Measurements from ENCODE around the gene CECR2.

- no peak for TF ChIP-seq GABPA (IDR thresholded peaks at IDR 0.05; ENCODE audit: low read depth)
- TF ChIP-seq CTCF (IDR thresholded peaks at IDR 0.05; ENCODE audit: insufficient read depth, low read length) = no peak
- TF ChIP-seq POLR2AphosphoS5 (IDR thresholded peaks at IDR 0.05; ENCODE audit: low read depth) = no peak
- no peak for TF ChIP-seq REST (IDR thresholded peaks at IDR 0.05; ENCODE audit: insufficient replicate concordance, low read depth)
- no peak for TF ChIP-seq SPI1 (IDR thresholded peaks at IDR 0.05; ENCODE audit: borderline replicate concordance, low read depth)
Measured at GRCh38 chr22:17346578-17346977, 22.7 kb upstream of the CECR2 start.
